Measurements from ENCODE around the gene ADAMTSL3. TPM values are rescaled to one million over a fixed set of nuclear protein-coding genes. Genes with fewer than 3 reads are reported as not detected.

The ADAMTSL3 gene
- total and polyA plus RNA-seq, 2 of the 8 experiments (the other 6 are each of a cell fraction or from before 2014, with no cell fraction given), result 0.35 to 1.4 TPM

GRCh38 chr15:83694015-83694414 is 40.1 kb downstream of the ADAMTSL3 start:
- H3K79me2 ChIP-seq (ENCODE audit: control insufficient read depth in 1 of 2, insufficient read depth in 2 of 2, low read length in 2 of 2), result no peaks in the 10 kb centered on the region
- FAIRE-seq (no peak), DNase-seq (ENCODE audit: low read depth in 1 of 2, low spot score in 2 of 2) (peak in 1 of 2 experiments; percentile 49)
- no peak overlapping the region for H3K14ac ChIP-seq (ENCODE audit: insufficient read length)
- no peak overlapping the region for H4K5ac ChIP-seq (ENCODE audit: insufficient read length, low read depth, low read length)
- H3K4me1 ChIP-seq (replicated peaks in 1 of 4; ENCODE audit: control insufficient read depth in 3 of 4, insufficient read depth in 4 of 4, low read length in 3 of 4), result peaks cover 3 to 14% (median 6%) of the 10 kb centered on the region in 4 experiments; a peak in 6 of 7 replicates
- H4K91ac ChIP-seq (replicated peaks; ENCODE audit: insufficient read length, low read length), result no peak overlapping the region
- no peak overlapping the region for H2AK5ac ChIP-seq (ENCODE audit: low read depth, low read length)
- no peaks in the 10 kb centered on the region for H3K36me3 ChIP-seq (ENCODE audit: control insufficient read depth in 2 of 4, insufficient read depth in 4 of 4, low read length in 3 of 4)
- ChIA-PET POLR2A (ENCODE audit: partially characterized antibody) (interaction anchor here (0.6 kb wide), 1 partner anchor 263 kb away, joined by 3 read pairs; no protein-coding TSS in a partner anchor), CTCF (ENCODE audit: partially characterized antibody) (interaction anchor here (0.9 to 1.0 kb wide), 2 partner anchors 131 to 162 kb away, joined by 3 read pairs; no protein-coding TSS in a partner anchor)
- no peaks in the 10 kb centered on the region for H3K79me1 ChIP-seq (ENCODE audit: low read depth, low read length)
- H3K56ac ChIP-seq (replicated peaks; ENCODE audit: insufficient read length, low read depth, low read length), result no peak overlapping the region
- no peak overlapping the region for H2BK12ac ChIP-seq (ENCODE audit: low read depth, low read length)
- H4K20me1 ChIP-seq (replicated peaks in 1 of 2; ENCODE audit: control insufficient read depth in 1 of 2, insufficient read depth in 2 of 2, low read length in 2 of 2), result peaks cover 0 to 2% of the 10 kb centered on the region in 2 experiments
- no peaks in the 10 kb centered on the region for H3K9me3 ChIP-seq (ENCODE audit: insufficient read depth in 2 of 2, low read depth in 1 of 2, low read length in 1 of 2)
- peak overlapping the region in 1 of 4 experiments; percentile 22; a peak in 1 of 8 replicates for H3K4me3 ChIP-seq (ENCODE audit: extremely low read depth in 1 of 4, insufficient read depth in 2 of 4, low read depth in 3 of 4, low read length in 4 of 4)
- H3K23ac ChIP-seq (ENCODE audit: insufficient read length), result no peak overlapping the region
- H3K4ac ChIP-seq (replicated peaks; ENCODE audit: insufficient read length, low read depth, low read length), result no peak overlapping the region
- no peak overlapping the region for H2BK20ac ChIP-seq (ENCODE audit: low read length)
- no peak overlapping the region for H2BK5ac ChIP-seq (ENCODE audit: low read depth, low read length)
- WGBS, 2 experiments (ENCODE audit: extremely low coverage in 1 of 2, insufficient coverage in 1 of 2, insufficient read length in 1 of 2, insufficient replicate concordance in 2 of 2, low coverage in 1 of 2, low lambda C conversion rate in 2 of 2, missing lambda C conversion rate in 1 of 2), result 43% methylated on average over 9 of the region's 9 CpGs; no CpG with 5 or more reads in 1 of the 2 experiments
- H2AFZ ChIP-seq (ENCODE audit: low read length), result peak overlapping the region; percentile 77; the same call in 1 of the 2 replicates
- H2BK120ac ChIP-seq (replicated peaks; ENCODE audit: low read depth, low read length), result no peak overlapping the region
- H2BK15ac ChIP-seq (ENCODE audit: low read length), result no peak overlapping the region
- H3K27ac ChIP-seq (ENCODE audit: low read depth, low read length), result no peak overlapping the region
- H3K18ac ChIP-seq (ENCODE audit: extremely low read depth, low read length), result no peak overlapping the region
- H3K27me3 ChIP-seq (replicated peaks in 1 of 4; ENCODE audit: control insufficient read depth in 3 of 4, extremely low read depth in 1 of 4, insufficient read depth in 3 of 4, low read length in 3 of 4), result no peaks in the 10 kb centered on the region
- no peak overlapping the region for H3K9ac ChIP-seq (replicated peaks in 1 of 4; ENCODE audit: extremely low read depth in 1 of 4, low read depth in 3 of 4, low read length in 3 of 4)
- H4K8ac ChIP-seq (ENCODE audit: extremely low read depth, insufficient read depth, low read length), result no peak overlapping the region
- H3K4me2 ChIP-seq (ENCODE audit: insufficient read depth in 1 of 2, low read depth in 2 of 2, low read length in 2 of 2), result peak overlapping the region; percentile 10 to 48; a peak in 2 of 4 replicates
- H3K23me2 ChIP-seq (ENCODE audit: low read depth, low read length), result peaks cover 5% of the 10 kb centered on the region; the same call in 1 of the 2 replicates
- no peak for TF ChIP-seq YY1 (IDR thresholded peaks at IDR 0.05; ENCODE audit: low read depth, low read length)
- TF ChIP-seq KDM5A (IDR thresholded peaks at IDR 0.05; ENCODE audit: low read length), result no peak
- peak; percentile 67; the same call in 1 of the 2 replicates for TF ChIP-seq JUND (IDR thresholded peaks at IDR 0.05; ENCODE audit: low read length)
- no peak for TF ChIP-seq ATF3 (IDR thresholded peaks at IDR 0.05; ENCODE audit: insufficient read depth, low read depth, low read length)
- no peak for TF ChIP-seq SRF (IDR thresholded peaks at IDR 0.05; ENCODE audit: low read depth, low read length)
- TF ChIP-seq E2F6 (IDR thresholded peaks at IDR 0.05), result peak; percentile 49; the same call in 1 of the 2 replicates
- TF ChIP-seq CBX8 (IDR thresholded peaks at IDR 0.05; ENCODE audit: borderline replicate concordance, low read depth, low read length), result no peak
- TF ChIP-seq SIN3A (conservative IDR thresholded peaks at IDR 0.05 in 1 of 2, IDR thresholded peaks at IDR 0.05 in 1 of 2; ENCODE audit: low read depth in 1 of 2, low read length in 2 of 2), result no peak
